Activated naive CD4-positive, alpha-beta T cell treated with anti-CD3 and anti-CD28 coated beads, Interleukin-2, amount 10 ng/mL, durations not matched to agents 7 days and 5 days (primary cell): ENCODE results near the gene ZSWIM6.

Experiments used
- CTCF ChIA-PET: fragments of 350-600 bp; sonication (Branson Sonifier 250); formaldehyde crosslinking; loops from one replicate; lab custom pipeline; 2021; ENCODE audit warnings: antibody characterized with exemption; lab: Charles Lee
- DNase-seq: peaks from one replicate; pipeline ENCODE4 v3.0.0-alpha.2; 2020
- H3K27ac Mint-ChIP-seq: one replicate; pipeline ENCODE4 v1.8.0; 2021; ENCODE audit warnings: mild to moderate bottlenecking, moderate library complexity, mixed read lengths
- H3K27me3 Mint-ChIP-seq: one replicate; pipeline ENCODE4 v1.8.0; 2021; ENCODE audit warnings: mild to moderate bottlenecking, mixed read lengths
- H3K36me3 Mint-ChIP-seq: one replicate; pipeline ENCODE4 v1.8.0; 2021; ENCODE audit warnings: mixed read lengths
- H3K4me1 Mint-ChIP-seq: one replicate; pipeline ENCODE4 v1.8.0; 2021; ENCODE audit warnings: mixed read lengths
- H3K4me3 Mint-ChIP-seq: one replicate; pipeline ENCODE4 v1.8.0; 2021; ENCODE audit warnings: mild to moderate bottlenecking, moderate library complexity, mixed read lengths
- H3K9me3 Mint-ChIP-seq: one replicate; pipeline ENCODE4 v1.8.0; 2021; ENCODE audit warnings: mixed read lengths

Gene ZSWIM6

DNA sequence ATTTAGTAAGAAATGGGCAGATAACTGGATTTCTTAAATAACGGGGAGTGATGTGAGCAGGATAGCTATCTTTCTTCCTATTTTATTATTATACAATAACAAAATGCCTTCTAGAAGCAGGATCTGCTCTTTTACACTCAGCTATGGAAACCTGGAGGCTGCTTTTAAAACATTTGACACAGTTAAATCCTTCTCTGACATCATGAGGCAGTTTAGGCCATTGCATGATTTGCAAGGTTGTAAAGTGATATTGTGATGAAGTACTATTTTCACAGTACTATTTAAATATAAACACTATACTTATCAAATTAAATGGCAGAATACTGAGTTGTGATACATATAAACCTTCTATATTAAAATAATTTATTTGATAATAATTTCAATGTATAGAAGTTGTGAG lies 93.9 kb downstream of the ZSWIM6 start:
- no peak overlapping the region for H3K27ac Mint-ChIP-seq
- H3K9me3 Mint-ChIP-seq: peaks cover 6% of the 10 kb centered on the region
- CTCF ChIA-PET: no interaction called here
- no peak for DNase-seq
- H3K36me3 Mint-ChIP-seq: no peaks in the 10 kb centered on the region
- no peak overlapping the region for H3K4me3 Mint-ChIP-seq
- no peaks in the 10 kb centered on the region for H3K27me3 Mint-ChIP-seq
- peaks cover 10% of the 10 kb centered on the region for H3K4me1 Mint-ChIP-seq

DNA sequence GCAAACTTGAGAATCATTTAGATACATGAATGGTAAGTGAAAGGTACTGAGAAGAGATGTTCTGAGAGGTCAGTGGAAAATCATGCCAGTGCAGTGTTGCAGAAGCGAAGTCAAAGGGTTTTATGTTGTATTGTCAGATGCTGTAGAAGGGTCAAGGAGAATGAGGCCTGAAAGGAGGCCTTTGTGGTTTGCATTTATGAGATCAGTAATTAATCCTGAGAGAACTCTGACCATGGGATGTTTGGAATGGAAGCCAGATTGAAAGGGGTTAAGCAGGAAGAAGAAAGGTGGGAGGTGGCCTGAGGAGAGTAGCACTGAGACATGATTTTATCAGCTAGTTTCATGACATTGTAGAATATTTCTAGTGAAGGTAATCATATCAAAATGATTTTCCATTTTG lies 97.8 kb downstream of the ZSWIM6 start:
- DNase-seq: no peak
- H3K9me3 Mint-ChIP-seq: peaks cover 4% of the 10 kb centered on the region
- CTCF ChIA-PET: no interaction called here
- no peaks in the 10 kb centered on the region for H3K36me3 Mint-ChIP-seq
- H3K4me3 Mint-ChIP-seq: no peak overlapping the region
- H3K4me1 Mint-ChIP-seq: no peaks in the 10 kb centered on the region
- H3K27ac Mint-ChIP-seq: no peak overlapping the region
- H3K27me3 Mint-ChIP-seq: no peaks in the 10 kb centered on the region

GRCh38 chr5:61431923-61432620 lies 100.0 kb downstream of the ZSWIM6 start:
- no peaks in the 10 kb centered on the region for H3K36me3 Mint-ChIP-seq
- no peak overlapping the region for H3K4me3 Mint-ChIP-seq
- CTCF ChIA-PET: no interaction called here
- H3K9me3 Mint-ChIP-seq: peaks cover 4% of the 10 kb centered on the region
- H3K4me1 Mint-ChIP-seq: no peaks in the 10 kb centered on the region
- no peak overlapping the region for H3K27ac Mint-ChIP-seq
- H3K27me3 Mint-ChIP-seq: no peaks in the 10 kb centered on the region
- no peak for DNase-seq

DNA sequence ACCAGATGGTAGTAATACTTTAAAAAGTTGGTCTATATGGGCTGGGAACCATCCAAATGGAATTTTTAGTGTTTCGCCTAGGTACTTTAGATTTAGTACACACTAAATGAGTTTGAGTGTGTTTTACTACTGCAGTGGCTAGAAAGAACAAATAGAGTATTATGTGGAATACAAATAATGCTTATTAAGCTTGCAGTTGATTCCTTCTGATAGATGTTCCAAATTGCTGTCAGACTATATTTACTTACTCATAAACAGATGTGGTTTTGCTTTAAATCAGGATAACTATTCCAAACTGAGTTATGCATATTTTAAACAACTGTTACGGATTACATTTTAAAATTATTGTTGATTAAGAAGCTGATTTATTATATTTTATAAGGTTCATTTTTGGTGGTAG lies 103.3 kb downstream of the ZSWIM6 start:
- H3K4me1 Mint-ChIP-seq: no peaks in the 10 kb centered on the region
- H3K4me3 Mint-ChIP-seq: no peak overlapping the region
- CTCF ChIA-PET: no interaction called here
- no peaks in the 10 kb centered on the region for H3K27me3 Mint-ChIP-seq
- H3K36me3 Mint-ChIP-seq: no peaks in the 10 kb centered on the region
- H3K9me3 Mint-ChIP-seq: peaks cover 4% of the 10 kb centered on the region
- H3K27ac Mint-ChIP-seq: no peak overlapping the region
- no peak for DNase-seq

- no peak overlapping the region for H3K27ac Mint-ChIP-seq
- H3K9me3 Mint-ChIP-seq: peaks cover 30% of the 10 kb centered on the region
- H3K4me3 Mint-ChIP-seq: no peak overlapping the region
- no peaks in the 10 kb centered on the region for H3K27me3 Mint-ChIP-seq
- DNase-seq: no peak
- CTCF ChIA-PET: no interaction called here
- peaks cover 3% of the 10 kb centered on the region for H3K36me3 Mint-ChIP-seq
- no peaks in the 10 kb centered on the region for H3K4me1 Mint-ChIP-seq
Measured at GRCh38 chr5:61438298-61438970, 106.4 kb downstream of the ZSWIM6 start.

- Mint-ChIP-seq H3K9me3 (peaks cover 28% of the 10 kb centered on the region), H3K27ac (no peak overlapping the region), H3K4me1 (no peaks in the 10 kb centered on the region), H3K36me3 (peaks cover 3% of the 10 kb centered on the region), H3K4me3 (no peak overlapping the region), H3K27me3 (no peaks in the 10 kb centered on the region)
- CTCF ChIA-PET: no interaction called here
- DNase-seq: no peak
Measured at GRCh38 chr5:61440086-61440485, 108.0 kb downstream of the ZSWIM6 start.

GRCh38 chr5:61440596-61440995 lies 108.5 kb downstream of the ZSWIM6 start:
- peaks cover 3% of the 10 kb centered on the region for H3K4me1 Mint-ChIP-seq
- H3K27me3 Mint-ChIP-seq: no peaks in the 10 kb centered on the region
- no peak for DNase-seq
- H3K9me3 Mint-ChIP-seq: peaks cover 28% of the 10 kb centered on the region
- CTCF ChIA-PET: no interaction called here
- no peak overlapping the region for H3K4me3 Mint-ChIP-seq
- H3K27ac Mint-ChIP-seq: no peak overlapping the region
- H3K36me3 Mint-ChIP-seq: peaks cover 3% of the 10 kb centered on the region

DNA sequence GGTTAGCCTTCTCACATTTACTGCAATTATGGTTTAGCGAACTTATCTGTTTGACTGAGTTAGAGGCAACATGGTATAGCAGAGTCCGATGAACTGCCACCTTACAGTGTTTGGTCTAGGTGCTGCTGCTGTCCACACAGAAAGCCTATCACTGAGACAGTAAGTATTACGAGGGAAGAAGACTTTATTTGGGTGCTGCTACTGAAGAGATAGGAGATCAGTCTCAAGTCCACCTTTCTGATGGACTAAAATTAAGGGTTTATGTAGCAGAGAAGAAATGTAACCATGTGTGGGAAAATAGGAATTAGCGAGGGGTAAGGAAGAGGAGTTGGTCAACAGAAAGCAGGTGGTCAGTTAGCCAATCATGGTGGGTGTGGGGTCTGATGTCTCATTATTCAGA lies 109.7 kb downstream of the ZSWIM6 start:
- no peak overlapping the region for H3K27ac Mint-ChIP-seq
- DNase-seq: no peak
- H3K27me3 Mint-ChIP-seq: no peaks in the 10 kb centered on the region
- peaks cover 28% of the 10 kb centered on the region for H3K9me3 Mint-ChIP-seq
- no peak overlapping the region for H3K4me3 Mint-ChIP-seq
- CTCF ChIA-PET: no interaction called here
- peaks cover 6% of the 10 kb centered on the region for H3K4me1 Mint-ChIP-seq
- H3K36me3 Mint-ChIP-seq: peaks cover 3% of the 10 kb centered on the region

DNA sequence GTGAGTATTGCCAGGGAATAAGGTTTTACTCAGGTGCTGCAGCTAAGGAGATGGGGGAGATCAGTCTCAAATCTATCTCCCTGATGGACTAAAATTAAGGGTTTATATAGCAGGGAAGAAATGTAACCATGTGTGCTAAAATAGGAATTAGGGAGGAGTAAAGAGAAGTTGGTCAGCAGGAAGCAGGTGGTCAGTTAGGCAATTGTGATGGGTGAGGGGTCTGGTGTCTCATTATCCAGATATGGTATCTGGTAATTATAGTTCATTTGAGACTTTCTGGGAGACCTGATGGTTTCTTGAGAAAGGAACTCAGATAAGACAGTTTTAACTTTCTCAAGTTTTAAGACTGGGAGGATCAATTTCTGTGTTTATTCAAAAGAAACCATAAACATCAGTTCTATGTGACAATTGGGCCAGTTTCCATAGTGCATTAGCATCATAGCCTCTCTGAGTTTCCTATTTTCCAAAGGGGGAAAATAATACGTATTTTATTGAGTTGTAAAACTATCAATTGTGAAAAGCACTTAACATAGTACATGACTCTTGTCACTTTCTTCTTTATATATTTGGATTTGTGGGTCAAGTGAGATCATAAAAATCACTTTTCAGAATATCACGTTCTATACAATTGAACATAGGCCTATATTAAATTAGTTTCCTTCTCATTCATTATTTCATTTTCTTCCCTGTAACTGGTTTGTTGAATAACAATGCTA lies 115.9 kb downstream of the ZSWIM6 start:
- H3K36me3 Mint-ChIP-seq: peaks cover 2% of the 10 kb centered on the region
- no peak overlapping the region for H3K27ac Mint-ChIP-seq
- no peaks in the 10 kb centered on the region for H3K27me3 Mint-ChIP-seq
- no peak overlapping the region for H3K4me3 Mint-ChIP-seq
- DNase-seq: no peak
- H3K4me1 Mint-ChIP-seq: peaks cover 6% of the 10 kb centered on the region
- H3K9me3 Mint-ChIP-seq: peaks cover 24% of the 10 kb centered on the region
- CTCF ChIA-PET: no interaction called here

- no peak for DNase-seq
- no peaks in the 10 kb centered on the region for H3K27me3 Mint-ChIP-seq
- CTCF ChIA-PET: no interaction called here
- peaks cover 2% of the 10 kb centered on the region for H3K36me3 Mint-ChIP-seq
- H3K4me1 Mint-ChIP-seq: peaks cover 6% of the 10 kb centered on the region
- H3K27ac Mint-ChIP-seq: no peak overlapping the region
- no peak overlapping the region for H3K4me3 Mint-ChIP-seq
- peaks cover 18% of the 10 kb centered on the region for H3K9me3 Mint-ChIP-seq
Measured at GRCh38 chr5:61449804-61450492, 117.9 kb downstream of the ZSWIM6 start.

GRCh38 chr5:61450493-61451279 lies 118.6 kb downstream of the ZSWIM6 start:
- no peaks in the 10 kb centered on the region for H3K27me3 Mint-ChIP-seq
- H3K36me3 Mint-ChIP-seq: peaks cover 2% of the 10 kb centered on the region
- DNase-seq: no peak
- CTCF ChIA-PET: no interaction called here
- peaks cover 18% of the 10 kb centered on the region for H3K9me3 Mint-ChIP-seq
- no peak overlapping the region for H3K4me3 Mint-ChIP-seq
- no peak overlapping the region for H3K27ac Mint-ChIP-seq
- H3K4me1 Mint-ChIP-seq: peaks cover 2% of the 10 kb centered on the region

GRCh38 chr5:61455179-61456006 lies 123.3 kb downstream of the ZSWIM6 start:
- Mint-ChIP-seq H3K4me3 (no peak overlapping the region), H3K4me1 (no peaks in the 10 kb centered on the region), H3K36me3 (no peaks in the 10 kb centered on the region), H3K27me3 (no peaks in the 10 kb centered on the region), H3K27ac (no peak overlapping the region), H3K9me3 (no peaks in the 10 kb centered on the region)
- DNase-seq: no peak
- CTCF ChIA-PET: no interaction called here

DNA sequence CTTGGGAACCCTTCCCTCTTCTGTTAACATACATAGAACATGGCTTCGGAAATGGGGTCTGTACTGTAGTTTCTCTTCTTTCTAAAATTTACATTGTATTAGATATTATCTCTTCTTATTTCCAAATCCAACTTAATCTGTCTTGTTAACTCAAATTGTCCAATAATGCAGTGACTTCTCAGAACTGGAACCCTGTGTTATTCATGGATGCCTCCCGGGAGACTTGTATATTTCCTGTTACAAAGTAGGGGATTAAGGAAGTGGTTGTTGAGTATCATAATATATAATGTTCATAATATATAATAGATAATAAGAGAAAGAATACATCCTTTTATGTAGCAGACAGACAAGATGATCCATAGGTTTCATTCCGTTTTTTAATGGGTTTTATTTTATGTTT lies 128.4 kb downstream of the ZSWIM6 start:
- H3K9me3 Mint-ChIP-seq: no peaks in the 10 kb centered on the region
- CTCF ChIA-PET: no interaction called here

More for the DNA sequence above, 128.4 kb downstream of the ZSWIM6 start:
- H3K27ac Mint-ChIP-seq: no peak overlapping the region
- no peak for DNase-seq
- H3K4me3 Mint-ChIP-seq: no peak overlapping the region
- H3K27me3 Mint-ChIP-seq: no peaks in the 10 kb centered on the region
- no peaks in the 10 kb centered on the region for H3K4me1 Mint-ChIP-seq
- H3K36me3 Mint-ChIP-seq: no peaks in the 10 kb centered on the region
